AG10803 (cell line): ENCODE results near the gene NVL.
"Not testable (repeated sequence)": the region's sequence is repeated elsewhere in the genome, so short reads cannot be mapped to it uniquely, and the experiment has no call there.

Source experiments
- DNase-seq: peaks from one replicate; pipeline ENCODE4 v3.0.0; 2010; ENCODE audit warnings: low read depth
- H3K4me3 ChIP-seq: 2 replicates; pipeline ENCODE4 v1.5.1; 2011; ENCODE audit warnings: mild to moderate bottlenecking, low read length, control low read depth
- TF ChIP-seq, protein P1 (sequence below): conservative IDR thresholded peaks from 2 replicates; pipeline ENCODE4 v1.5.1; 2011; ENCODE audit warnings: mild to moderate bottlenecking, low read length, control low read depth, inconsistent platforms

The NVL gene

DNA sequence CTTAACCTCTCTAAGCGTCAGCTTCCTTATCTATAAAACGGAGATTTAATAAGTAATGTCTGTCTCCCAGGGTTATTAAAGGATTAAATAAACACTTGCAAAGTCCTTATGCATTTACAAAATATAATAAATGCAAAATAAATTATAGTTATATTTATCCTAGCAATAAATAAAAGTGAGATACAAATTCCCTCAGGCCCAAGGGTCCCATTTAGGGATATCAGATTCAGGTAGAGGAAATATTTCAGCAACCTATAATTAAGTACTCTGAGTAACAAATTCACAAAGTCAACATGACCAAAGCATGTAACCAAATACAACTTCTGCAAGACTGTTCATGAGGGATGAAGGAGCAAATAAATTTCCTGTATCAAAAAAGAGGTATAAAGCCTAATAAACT is 17.9 kb downstream of the NVL start:
- TF ChIP-seq, protein P1, sequence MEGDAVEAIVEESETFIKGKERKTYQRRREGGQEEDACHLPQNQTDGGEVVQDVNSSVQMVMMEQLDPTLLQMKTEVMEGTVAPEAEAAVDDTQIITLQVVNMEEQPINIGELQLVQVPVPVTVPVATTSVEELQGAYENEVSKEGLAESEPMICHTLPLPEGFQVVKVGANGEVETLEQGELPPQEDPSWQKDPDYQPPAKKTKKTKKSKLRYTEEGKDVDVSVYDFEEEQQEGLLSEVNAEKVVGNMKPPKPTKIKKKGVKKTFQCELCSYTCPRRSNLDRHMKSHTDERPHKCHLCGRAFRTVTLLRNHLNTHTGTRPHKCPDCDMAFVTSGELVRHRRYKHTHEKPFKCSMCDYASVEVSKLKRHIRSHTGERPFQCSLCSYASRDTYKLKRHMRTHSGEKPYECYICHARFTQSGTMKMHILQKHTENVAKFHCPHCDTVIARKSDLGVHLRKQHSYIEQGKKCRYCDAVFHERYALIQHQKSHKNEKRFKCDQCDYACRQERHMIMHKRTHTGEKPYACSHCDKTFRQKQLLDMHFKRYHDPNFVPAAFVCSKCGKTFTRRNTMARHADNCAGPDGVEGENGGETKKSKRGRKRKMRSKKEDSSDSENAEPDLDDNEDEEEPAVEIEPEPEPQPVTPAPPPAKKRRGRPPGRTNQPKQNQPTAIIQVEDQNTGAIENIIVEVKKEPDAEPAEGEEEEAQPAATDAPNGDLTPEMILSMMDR = no peak
- H3K4me3 ChIP-seq = no peak overlapping the region
- DNase-seq = no peak

DNA sequence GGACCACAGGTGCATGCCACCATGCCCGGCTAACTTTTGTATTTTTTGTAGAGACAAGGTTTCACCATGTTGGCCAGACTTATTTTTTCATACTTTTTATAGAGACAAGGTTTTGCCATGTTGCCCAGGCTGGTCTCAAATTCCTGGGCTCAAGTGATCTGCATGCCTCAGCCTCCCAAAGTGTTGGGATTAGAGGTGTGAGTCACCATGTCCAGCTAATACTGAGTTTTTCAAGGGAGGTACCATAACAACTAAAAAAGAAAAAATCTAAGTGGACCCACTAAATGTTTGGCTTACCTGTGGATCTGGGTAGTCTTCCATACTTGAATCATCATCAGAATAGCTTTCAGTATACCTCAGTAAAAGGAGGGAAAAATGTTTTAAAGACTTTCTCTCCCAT is 18.5 kb downstream of the NVL start:
- H3K4me3 ChIP-seq, DNase-seq: not testable (repeated sequence)

DNA sequence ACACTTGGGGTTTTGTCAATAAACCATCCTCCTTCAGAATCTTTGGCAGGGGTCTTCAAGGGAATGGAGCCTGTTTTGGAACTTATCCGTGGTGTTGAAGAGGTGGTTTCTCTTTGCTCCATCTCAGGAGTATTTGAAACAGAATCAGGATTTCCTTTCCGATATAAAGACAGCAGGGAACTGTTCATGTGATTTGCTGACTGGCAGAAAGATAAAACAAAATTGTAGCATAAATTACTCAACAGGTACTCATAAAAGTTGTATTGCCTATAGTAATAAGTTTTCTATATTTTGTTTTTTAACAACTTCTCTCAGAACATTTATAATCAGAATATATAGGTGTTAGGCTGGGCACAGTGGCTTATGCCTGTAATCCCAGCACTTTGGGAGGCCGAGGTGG is 21.9 kb downstream of the NVL start:
- TF ChIP-seq, protein P1 = no peak
- H3K4me3 ChIP-seq = no peak overlapping the region
- no peak for DNase-seq

DNA sequence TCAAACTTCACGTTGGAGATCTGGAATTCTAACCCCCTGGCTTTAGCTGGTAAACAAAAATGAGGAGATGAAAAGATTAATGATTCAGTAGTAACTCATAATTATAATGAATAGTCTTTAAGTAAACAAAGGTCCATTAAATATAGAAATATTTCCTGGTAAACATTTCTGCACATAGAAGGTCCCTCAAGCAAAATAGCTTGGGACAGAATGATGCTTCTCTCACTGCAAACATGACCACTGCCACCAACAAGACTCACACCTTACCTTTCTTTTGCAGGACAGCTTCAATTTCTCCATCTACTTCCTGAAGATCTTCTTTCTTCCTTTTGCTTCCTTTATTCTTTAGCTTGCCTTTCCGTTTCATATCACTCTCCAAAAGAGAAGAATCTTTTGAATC is 25.2 kb downstream of the NVL start:
- no peak overlapping the region for H3K4me3 ChIP-seq
- DNase-seq = no peak
- TF ChIP-seq, protein P1 = no peak

DNA sequence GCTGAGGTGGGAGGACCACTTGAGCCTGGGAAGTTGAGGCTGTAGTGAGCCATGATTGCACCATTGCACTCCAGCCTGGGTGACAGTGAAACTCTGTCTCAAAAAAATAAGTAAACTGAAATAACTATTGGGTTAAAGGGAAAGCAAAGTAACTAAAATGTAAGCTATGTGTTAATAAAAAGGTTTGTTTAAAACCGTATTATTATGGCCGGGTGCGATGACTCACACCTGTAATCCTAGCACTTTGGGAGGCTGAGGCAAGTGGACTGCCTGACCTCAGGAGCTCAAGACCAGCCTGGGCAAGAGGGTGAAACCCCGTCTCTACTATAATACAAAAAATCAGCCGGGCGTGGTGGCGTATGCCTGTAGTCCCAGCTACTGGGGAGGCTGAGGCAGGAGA is 27.0 kb downstream of the NVL start:
- H3K4me3 ChIP-seq = no peak overlapping the region
- TF ChIP-seq, protein P1 = no peak
- no peak for DNase-seq

DNA sequence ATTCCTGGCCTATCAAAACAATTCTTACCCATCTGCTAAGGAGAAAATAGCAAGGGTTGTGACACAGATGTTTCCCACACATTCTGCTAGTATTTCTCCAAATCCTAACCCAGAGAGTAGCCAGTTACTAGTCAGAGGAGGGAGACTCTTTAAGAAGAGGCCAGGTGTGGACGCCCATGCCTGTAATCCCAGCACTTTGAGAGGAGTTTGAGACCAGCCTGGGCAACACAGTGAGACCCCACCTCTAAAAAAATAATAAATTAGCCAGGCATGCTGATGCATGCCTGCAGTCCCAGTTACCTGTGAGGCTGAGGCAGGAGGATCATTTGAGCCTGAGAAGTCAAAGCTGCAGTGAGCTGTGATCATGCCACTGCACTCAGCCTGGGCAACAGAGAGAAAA is 28.6 kb downstream of the NVL start:
- no peak overlapping the region for H3K4me3 ChIP-seq
- TF ChIP-seq, protein P1 = no peak
- DNase-seq = no peak

DNA sequence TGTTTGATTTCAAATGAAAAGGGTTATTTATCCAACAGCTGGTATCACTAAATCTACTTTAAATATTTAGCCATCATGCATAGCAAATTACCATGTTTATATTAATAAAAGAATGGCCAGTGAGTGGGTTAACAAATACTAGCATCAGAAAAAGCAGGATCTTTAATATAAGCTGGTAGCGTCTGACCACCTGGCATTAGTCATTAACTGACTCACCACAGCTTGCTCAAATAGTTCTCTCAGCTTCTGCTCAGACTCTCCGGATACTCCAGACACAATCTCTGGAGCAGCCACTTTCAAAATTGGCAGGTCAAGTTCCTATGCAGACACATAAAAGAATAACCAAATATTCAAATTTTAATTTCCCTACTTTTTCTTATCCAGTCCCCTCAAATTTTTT is 29.6 kb downstream of the NVL start:
- TF ChIP-seq, protein P1 = no peak
- H3K4me3 ChIP-seq = no peak overlapping the region
- peak; percentile 67 for DNase-seq
